OCI-LY1 (cell line): ENCODE measurements around the gene PPM1G.

Source experiments
- H2AFZ ChIP-seq: fragments of 200-600 bp; sonication (generic), shearing (Covaris generic); 2 replicates; pipeline ENCODE4 v1.6.0; 2014; ENCODE audit warnings: antibody characterized with exemption, mild to moderate bottlenecking, low read length
- H3F3A ChIP-seq: fragments of 200-600 bp; sonication (generic), shearing (Covaris generic); 2 replicates; pipeline ENCODE4 v1.6.0; 2014; ENCODE audit warnings: mild to moderate bottlenecking, antibody characterized with exemption, low read length, moderate library complexity; ENCODE audit not compliant: insufficient read depth
- H3K27ac ChIP-seq: fragments of 200-600 bp; sonication (generic); 2 replicates; pipeline ENCODE4 v1.5.1; 2014; ENCODE audit warnings: low read length, mixed run types, mild to moderate bottlenecking, low read depth; ENCODE audit not compliant: poor library complexity, severe bottlenecking
- H3K27me3 ChIP-seq: fragments of 200-600 bp; sonication (generic); 2 replicates; pipeline ENCODE4 v1.6.0; 2014; ENCODE audit warnings: antibody characterized with exemption, mild to moderate bottlenecking, low read length, moderate library complexity; ENCODE audit not compliant: insufficient read depth
- H3K36me3 ChIP-seq: fragments of 200-600 bp; sonication (generic); 2 replicates; pipeline ENCODE4 v1.6.1; 2014; ENCODE audit warnings: mild to moderate bottlenecking, antibody characterized with exemption, low read length, moderate library complexity, mixed read lengths; ENCODE audit not compliant: insufficient read depth
- H3K4me1 ChIP-seq: fragments of 200-600 bp; sonication (generic); 2 replicates; pipeline ENCODE4 v1.5.1; 2014; ENCODE audit warnings: mild to moderate bottlenecking, low read length, moderate library complexity; ENCODE audit not compliant: insufficient read depth, severe bottlenecking
- H3K4me2 ChIP-seq: fragments of 200-600 bp; sonication (generic), shearing (Covaris generic); 2 replicates; pipeline ENCODE4 v1.6.1; 2014; ENCODE audit warnings: low read length
- H3K4me3 ChIP-seq: fragments of 200-600 bp; sonication (generic); 2 replicates; pipeline ENCODE4 v1.5.1; 2014; ENCODE audit warnings: low read length, low read depth, mild to moderate bottlenecking, mixed read lengths; ENCODE audit not compliant: poor library complexity, severe bottlenecking
- H3K79me2 ChIP-seq: fragments of 200-600 bp; shearing (Covaris generic); 2 replicates; pipeline ENCODE4 v1.6.1; 2016; ENCODE audit warnings: mixed run types, low read length, mixed read lengths; ENCODE audit not compliant: insufficient read depth
- H3K9ac ChIP-seq: fragments of 200-600 bp; sonication (generic), shearing (Covaris generic); 2 replicates; pipeline ENCODE4 v1.6.1; 2014; ENCODE audit warnings: mild to moderate bottlenecking, low read length, mixed read lengths
- H3K9me2 ChIP-seq: fragments of 200-600 bp; sonication (generic), shearing (Covaris generic); 2 replicates; pipeline ENCODE4 v1.6.1; 2014; ENCODE audit warnings: low read depth, mild to moderate bottlenecking, low read length, mixed read lengths
- H3K9me3 ChIP-seq: fragments of 200-600 bp; shearing (Covaris generic); 2 replicates; pipeline ENCODE4 v1.6.1; 2014; ENCODE audit warnings: low read length, mixed read lengths
- H4K20me1 ChIP-seq: fragments of 200-600 bp; sonication (generic), shearing (Covaris generic); 2 replicates; pipeline ENCODE4 v1.6.0; 2016; ENCODE audit warnings: mild to moderate bottlenecking, low read length; ENCODE audit not compliant: insufficient read depth
- CTCF ChIP-seq: fragments of 200-600 bp; sonication (generic), shearing (Covaris generic); IDR thresholded peaks from 2 replicates; pipeline ENCODE4 v1.5.1; 2017; ENCODE audit warnings: mild to moderate bottlenecking, antibody characterized with exemption, low read length, moderate library complexity, mixed read lengths
- EZH2 ChIP-seq: fragments of 200-600 bp; sonication (generic), shearing (Covaris generic); IDR thresholded peaks from 2 replicates; pipeline ENCODE4 v1.8.0; 2017; ENCODE audit warnings: borderline replicate concordance, mixed run types, mild to moderate bottlenecking, antibody characterized with exemption, low read length, moderate library complexity, mixed read lengths

Gene PPM1G

GRCh38 chr2:27379383-27379835, 30.0 kb downstream of the PPM1G start:
- Histone ChIP-seq H3K27ac (peak overlapping the region; percentile 86), H3K4me2 (peak overlapping the region; percentile 97), H3K79me2 (no peaks in the 10 kb centered on the region), H3K4me3 (peak overlapping the region; percentile 86), H3K27me3 (no peaks in the 10 kb centered on the region), H4K20me1 (no peaks in the 10 kb centered on the region), H3F3A (0 out of 2 replicates have a peak, but pooled peaks cover 2% of the 10 kb centered on the region), H3K9ac (peak overlapping the region; percentile 96), H2AFZ (no peak overlapping the region), H3K9me2 (no peaks in the 10 kb centered on the region), H3K9me3 (no peaks in the 10 kb centered on the region), H3K36me3 (peaks cover 90% of the 10 kb centered on the region), H3K4me1 (peaks cover 25% of the 10 kb centered on the region)
- TF ChIP-seq EZH2 (no peak), CTCF (no peak)

GRCh38 chr2:27378809-27379290, 30.5 kb downstream of the PPM1G start:
- Histone ChIP-seq H3K4me3 (peak overlapping the region; percentile 86), H3K9ac (peak overlapping the region; percentile 96; the same call in 1 of the 2 replicates), H2AFZ (no peak overlapping the region), H3K27ac (peak overlapping the region; percentile 86), H3F3A (0 out of 2 replicates have a peak, but pooled peaks cover 2% of the 10 kb centered on the region), H3K9me3 (no peaks in the 10 kb centered on the region), H3K9me2 (no peaks in the 10 kb centered on the region), H3K27me3 (no peaks in the 10 kb centered on the region), H3K4me1 (peaks cover 25% of the 10 kb centered on the region), H4K20me1 (no peaks in the 10 kb centered on the region), H3K79me2 (no peaks in the 10 kb centered on the region), H3K4me2 (peak overlapping the region; percentile 97), H3K36me3 (peaks cover 90% of the 10 kb centered on the region)
- TF ChIP-seq CTCF (no peak), EZH2 (no peak)

GRCh38 chr2:27378096-27378808, 31.1 kb downstream of the PPM1G start:
- H2AFZ ChIP-seq: no peak overlapping the region
- H3K9me2 ChIP-seq: no peaks in the 10 kb centered on the region
- H3K36me3 ChIP-seq: peaks cover 90% of the 10 kb centered on the region
- H3K9ac ChIP-seq: no peak overlapping the region
- H3K4me3 ChIP-seq: no peak overlapping the region
- H3K4me1 ChIP-seq: peaks cover 25% of the 10 kb centered on the region
- no peak overlapping the region for H3K27ac ChIP-seq
- H3K27me3 ChIP-seq: no peaks in the 10 kb centered on the region
- H3K9me3 ChIP-seq: no peaks in the 10 kb centered on the region
- H3F3A ChIP-seq: no peaks in the 10 kb centered on the region
- no peak overlapping the region for H3K4me2 ChIP-seq
- no peaks in the 10 kb centered on the region for H3K79me2 ChIP-seq
- H4K20me1 ChIP-seq: no peaks in the 10 kb centered on the region
- TF ChIP-seq CTCF (peak; percentile 52), EZH2 (no peak)
